ENCODE results near the gene JKAMP.

JKAMP gene

DNA sequence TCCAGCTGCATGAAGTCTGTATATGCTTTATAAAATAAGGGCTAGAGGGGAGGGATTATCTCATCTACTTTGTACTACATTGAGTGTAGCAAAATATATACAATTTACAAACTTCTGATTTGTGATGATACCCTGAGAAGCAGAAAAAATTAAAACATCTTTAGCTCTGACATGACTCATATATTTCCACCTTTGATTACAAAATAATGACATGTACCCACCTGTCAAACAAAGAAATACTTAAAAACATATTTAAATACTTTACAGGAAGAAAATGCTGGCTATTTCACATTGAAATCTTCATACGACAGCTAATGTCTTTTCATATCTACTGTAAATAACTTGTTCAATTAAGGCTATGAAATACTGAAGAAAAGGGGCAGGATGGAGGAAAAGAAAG lies 22.4 kb upstream of the JKAMP start:
- no peaks in the 10 kb centered on the region for H3K9me3 Mint-ChIP-seq

DNA sequence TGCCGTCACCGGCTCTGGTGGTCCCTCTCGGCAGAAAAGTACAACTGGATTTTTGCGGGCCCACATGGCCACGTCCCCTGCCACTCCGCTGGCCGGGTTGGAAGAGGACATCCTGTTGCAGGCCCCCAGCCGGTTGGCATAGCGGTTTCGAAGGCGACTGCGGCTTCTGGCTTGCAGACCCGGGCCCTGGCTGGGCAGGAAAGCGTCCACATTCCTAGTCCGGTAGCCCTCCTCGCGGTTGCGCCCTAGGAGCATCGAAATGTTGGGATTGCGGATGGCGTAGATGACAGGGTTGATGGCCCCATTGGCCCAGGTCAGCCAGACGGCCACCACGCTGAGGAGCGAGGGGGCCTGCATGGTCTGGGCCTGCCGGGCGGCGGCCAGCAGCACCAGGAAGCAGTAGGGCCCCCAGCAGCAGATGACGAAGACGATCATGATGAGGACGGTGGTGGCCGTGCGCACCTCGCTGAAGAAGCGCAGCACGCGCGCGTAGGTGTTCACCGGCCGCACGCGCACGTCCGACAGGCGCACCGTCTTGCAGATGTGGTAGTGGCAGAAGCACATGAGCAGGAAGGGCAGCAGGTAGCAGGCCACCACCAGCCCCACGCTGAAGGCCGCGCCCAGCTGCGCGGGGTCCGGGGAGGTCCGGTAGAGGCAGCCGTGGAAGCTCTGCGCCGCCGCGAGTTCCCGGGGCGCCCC lies 20.4 kb upstream of the JKAMP start:
- Mint-ChIP-seq H3K27me3 (no peaks in the 10 kb centered on the region), H3K27ac (ENCODE audit: low read depth) (peak overlapping the region; percentile 61)
- DNase-seq (ENCODE audit: low spot score in 2 of 2): no peak

More for the DNA sequence above, 22.4 kb upstream of the JKAMP start:
- no peak for ATAC-seq (replicated peaks; ENCODE audit: extremely low read depth, poor library complexity, severe bottlenecking)
- peaks cover 8% of the 10 kb centered on the region for H3K36me3 Mint-ChIP-seq (ENCODE audit: insufficient read depth)
- no peaks in the 10 kb centered on the region for H3K4me1 Mint-ChIP-seq
- H3K27ac Mint-ChIP-seq (ENCODE audit: low read depth): no peak overlapping the region
- H3K27me3 Mint-ChIP-seq: no peaks in the 10 kb centered on the region
- no peak overlapping the region for H3K4me3 Mint-ChIP-seq
- DNase-seq (ENCODE audit: low spot score in 2 of 2): no peak

DNA sequence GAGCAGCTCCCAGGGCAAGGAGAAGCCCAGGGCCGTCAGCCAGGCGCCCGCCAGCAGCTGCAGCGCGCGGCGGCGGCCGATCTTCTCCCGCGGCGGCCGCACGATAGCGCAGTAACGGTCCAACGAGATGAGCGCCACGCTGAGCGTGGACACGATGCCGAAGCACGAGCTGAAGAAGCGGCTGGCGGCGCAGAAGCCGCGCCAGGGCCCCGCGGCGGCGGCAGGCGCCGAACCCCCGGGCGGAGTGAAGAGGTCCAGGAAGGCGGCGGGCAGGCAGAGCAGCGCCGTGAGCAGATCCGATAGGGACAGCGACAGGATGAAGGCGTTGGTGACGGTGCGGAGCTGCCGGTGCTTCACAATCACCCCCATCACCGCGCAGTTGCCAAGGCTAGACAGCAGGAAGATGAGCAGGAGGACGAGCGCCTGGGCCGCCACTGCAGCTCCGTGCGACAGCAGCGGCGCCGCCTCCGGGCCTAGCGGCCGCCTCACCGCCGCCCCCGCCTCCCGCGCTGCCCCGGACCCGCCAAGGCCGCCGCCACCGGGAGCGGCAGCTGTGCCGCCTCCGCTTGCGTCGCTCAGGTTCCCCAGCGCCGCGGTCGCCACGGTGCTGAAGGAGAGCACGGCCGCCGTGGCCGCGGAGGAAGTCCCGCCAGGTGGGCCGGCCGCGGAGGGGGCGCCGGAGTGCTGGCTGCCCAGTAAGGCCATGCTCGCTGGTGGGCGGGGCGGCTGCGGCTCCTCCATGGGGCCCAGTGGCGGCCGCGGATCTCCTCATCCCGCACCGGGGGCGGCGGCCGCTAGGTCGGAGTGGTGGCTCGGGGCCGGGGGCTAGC lies 19.6 kb upstream of the JKAMP start:
- ATAC-seq (replicated peaks; ENCODE audit: extremely low read depth, poor library complexity, severe bottlenecking): peak; percentile 75
- Mint-ChIP-seq H3K27ac (ENCODE audit: low read depth) (peak overlapping the region; percentile 61), H3K4me3 (peak overlapping the region; percentile 82)

More for the DNA sequence above, 20.4 kb upstream of the JKAMP start:
- no peaks in the 10 kb centered on the region for H3K4me1 Mint-ChIP-seq
- H3K36me3 Mint-ChIP-seq (ENCODE audit: insufficient read depth): peaks cover 8% of the 10 kb centered on the region
- H3K9me3 Mint-ChIP-seq: no peaks in the 10 kb centered on the region
- H3K4me3 Mint-ChIP-seq: peak overlapping the region; percentile 82
- ATAC-seq (replicated peaks; ENCODE audit: extremely low read depth, poor library complexity, severe bottlenecking): no peak

GRCh38 chr14:59465316-59466135 lies 18.8 kb upstream of the JKAMP start, which contains the start of gene GPR135:
Gene GPR135 (minus strand): TSS chr14:59465380. CDS start chr14:59465226, 154 bp downstream.
- Mint-ChIP-seq H3K27ac (ENCODE audit: low read depth) (peak within 1 kb of the TSS; percentile 61), H3K4me1 (no peaks in the 10 kb centered on the region), H3K4me3 (peak within 1 kb of the TSS; percentile 82), H3K36me3 (ENCODE audit: insufficient read depth) (peaks cover 8% of the 10 kb centered on the region), H3K9me3 (no peaks in the 10 kb centered on the region), H3K27me3 (no peaks in the 10 kb centered on the region)
- DNase-seq (ENCODE audit: low spot score in 2 of 2) (peak in 1 of 2 donors; percentile 35), ATAC-seq (replicated peaks; ENCODE audit: extremely low read depth, poor library complexity, severe bottlenecking) (peak; percentile 48)

More for the DNA sequence above, 19.6 kb upstream of the JKAMP start:
- Mint-ChIP-seq H3K9me3 (no peaks in the 10 kb centered on the region), H3K36me3 (ENCODE audit: insufficient read depth) (peaks cover 8% of the 10 kb centered on the region), H3K4me1 (no peaks in the 10 kb centered on the region), H3K27me3 (no peaks in the 10 kb centered on the region)
- DNase-seq (ENCODE audit: low spot score in 2 of 2): peak; percentile 33 to 49

- Mint-ChIP-seq H3K4me3 (no peak overlapping the region), H3K4me1 (no peaks in the 10 kb centered on the region), H3K27me3 (no peaks in the 10 kb centered on the region), H3K9me3 (no peaks in the 10 kb centered on the region), H3K36me3 (ENCODE audit: insufficient read depth) (peaks cover 8% of the 10 kb centered on the region), H3K27ac (ENCODE audit: low read depth) (no peak overlapping the region)
- DNase-seq (ENCODE audit: low spot score in 2 of 2) (no peak), ATAC-seq (replicated peaks; ENCODE audit: extremely low read depth, poor library complexity, severe bottlenecking) (no peak)
These were observed 10.1 kb upstream of the JKAMP start for GRCh38 chr14:59474172-59474571.

DNA sequence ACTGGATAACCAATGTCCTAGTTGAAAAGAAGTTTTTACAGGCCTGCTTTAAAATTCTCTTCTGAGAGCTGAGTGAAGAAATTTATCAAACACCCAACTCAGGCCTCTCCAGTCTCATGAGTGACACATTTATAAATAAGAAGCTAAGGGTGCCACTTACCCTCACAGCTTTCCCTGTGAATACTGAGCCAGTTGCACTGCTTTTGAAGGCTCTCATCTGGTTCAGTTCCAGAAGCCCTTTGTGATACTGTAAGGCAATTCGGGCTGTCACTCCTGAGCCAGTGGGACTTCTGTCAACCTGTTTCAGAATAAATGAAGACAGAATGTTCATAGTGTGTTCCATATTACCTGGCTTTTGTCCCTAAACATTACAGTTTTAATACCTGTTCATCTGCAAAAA lies 8.6 kb upstream of the JKAMP start:
- Mint-ChIP-seq H3K27ac (ENCODE audit: low read depth) (no peak overlapping the region), H3K4me3 (no peak overlapping the region)

DNA sequence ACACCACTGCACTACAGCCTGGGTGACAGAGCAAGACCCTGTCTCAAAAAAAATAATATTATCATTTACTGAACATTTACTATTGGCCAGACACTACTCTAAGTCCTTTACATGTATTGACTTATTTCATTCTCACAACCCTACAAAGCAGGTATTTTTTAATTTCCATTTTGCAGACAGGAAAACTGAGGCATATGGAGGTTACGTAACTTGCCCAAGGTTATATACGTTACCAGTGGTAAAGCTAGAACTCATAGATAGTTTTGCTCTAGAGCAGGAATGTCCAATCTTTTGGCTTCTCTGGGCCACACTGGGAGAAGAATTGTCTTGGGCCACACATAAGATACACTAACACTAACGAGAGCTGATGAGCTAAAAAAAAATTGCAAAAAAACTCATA lies 5.8 kb upstream of the JKAMP start:
- H3K27ac Mint-ChIP-seq (ENCODE audit: low read depth): no peak overlapping the region
- H3K4me3 Mint-ChIP-seq: no peak overlapping the region
- peaks cover 2% of the 10 kb centered on the region for H3K36me3 Mint-ChIP-seq (ENCODE audit: insufficient read depth)
- peaks cover 34% of the 10 kb centered on the region for H3K4me1 Mint-ChIP-seq
- DNase-seq (ENCODE audit: low spot score in 2 of 2) (no peak), ATAC-seq (replicated peaks; ENCODE audit: extremely low read depth, poor library complexity, severe bottlenecking) (no peak)
- no peaks in the 10 kb centered on the region for H3K9me3 Mint-ChIP-seq
- H3K27me3 Mint-ChIP-seq: no peaks in the 10 kb centered on the region

More for the DNA sequence above, 8.6 kb upstream of the JKAMP start:
- H3K36me3 Mint-ChIP-seq (ENCODE audit: insufficient read depth): peaks cover 8% of the 10 kb centered on the region
- no peaks in the 10 kb centered on the region for H3K9me3 Mint-ChIP-seq
- peaks cover 8% of the 10 kb centered on the region for H3K4me1 Mint-ChIP-seq
- ATAC-seq (replicated peaks; ENCODE audit: extremely low read depth, poor library complexity, severe bottlenecking) (no peak), DNase-seq (ENCODE audit: low spot score in 2 of 2) (no peak)
- H3K27me3 Mint-ChIP-seq: no peaks in the 10 kb centered on the region

DNA sequence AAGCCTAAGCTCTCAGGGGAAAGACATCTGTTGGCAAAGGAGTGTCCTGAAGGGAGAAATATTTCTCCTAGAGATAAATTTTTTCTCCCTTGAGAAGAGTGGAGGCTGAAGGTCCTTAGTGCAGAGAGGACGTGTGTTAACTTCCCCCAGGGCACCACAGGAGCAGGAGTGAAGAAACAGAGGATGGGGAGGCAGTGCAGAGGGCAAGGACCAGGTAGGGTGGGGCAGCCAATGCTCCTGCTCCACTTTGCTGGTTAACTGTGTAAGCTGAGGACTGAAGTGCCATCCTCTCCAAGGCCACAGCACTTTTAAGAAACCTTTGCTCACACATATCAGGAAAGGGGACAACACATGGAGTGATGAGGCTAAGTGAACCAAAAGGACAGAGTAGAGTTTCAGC lies 4.2 kb upstream of the JKAMP start:
- H3K27ac Mint-ChIP-seq (ENCODE audit: low read depth): no peak overlapping the region
- ATAC-seq (replicated peaks; ENCODE audit: extremely low read depth, poor library complexity, severe bottlenecking) (no peak), DNase-seq (ENCODE audit: low spot score in 2 of 2) (no peak)
- H3K36me3 Mint-ChIP-seq (ENCODE audit: insufficient read depth): peaks cover 7% of the 10 kb centered on the region
- H3K9me3 Mint-ChIP-seq: no peaks in the 10 kb centered on the region
- peaks cover 37% of the 10 kb centered on the region for H3K4me1 Mint-ChIP-seq
- no peak overlapping the region for H3K4me3 Mint-ChIP-seq
- no peaks in the 10 kb centered on the region for H3K27me3 Mint-ChIP-seq

GRCh38 chr14:59481407-59481806 lies 2.9 kb upstream of the JKAMP start:
- no peak overlapping the region for H3K27ac Mint-ChIP-seq (ENCODE audit: low read depth)
- peaks cover 7% of the 10 kb centered on the region for H3K36me3 Mint-ChIP-seq (ENCODE audit: insufficient read depth)
- H3K4me3 Mint-ChIP-seq: no peak overlapping the region
- no peaks in the 10 kb centered on the region for H3K27me3 Mint-ChIP-seq
- DNase-seq (ENCODE audit: low spot score in 2 of 2) (no peak), ATAC-seq (replicated peaks; ENCODE audit: extremely low read depth, poor library complexity, severe bottlenecking) (no peak)
- peaks cover 40% of the 10 kb centered on the region for H3K4me1 Mint-ChIP-seq
- H3K9me3 Mint-ChIP-seq: no peaks in the 10 kb centered on the region

- Mint-ChIP-seq H3K4me3 (peak overlapping the region; percentile 88), H3K27me3 (no peaks in the 10 kb centered on the region), H3K4me1 (peaks cover 40% of the 10 kb centered on the region), H3K36me3 (ENCODE audit: insufficient read depth) (peaks cover 7% of the 10 kb centered on the region), H3K9me3 (no peaks in the 10 kb centered on the region), H3K27ac (ENCODE audit: low read depth) (no peak overlapping the region)
- ATAC-seq (replicated peaks; ENCODE audit: extremely low read depth, poor library complexity, severe bottlenecking) (no peak), DNase-seq (ENCODE audit: low spot score in 2 of 2) (no peak)
These were observed 2.3 kb upstream of the JKAMP start for GRCh38 chr14:59481871-59482540.

- peaks cover 40% of the 10 kb centered on the region for H3K4me1 Mint-ChIP-seq
- no peaks in the 10 kb centered on the region for H3K9me3 Mint-ChIP-seq
- ATAC-seq (replicated peaks; ENCODE audit: extremely low read depth, poor library complexity, severe bottlenecking) (no peak), DNase-seq (ENCODE audit: low spot score in 2 of 2) (no peak)
- H3K36me3 Mint-ChIP-seq (ENCODE audit: insufficient read depth): peaks cover 7% of the 10 kb centered on the region
- peak overlapping the region; percentile 88 for H3K4me3 Mint-ChIP-seq
- peak overlapping the region; percentile 41 for H3K27ac Mint-ChIP-seq (ENCODE audit: low read depth)
- no peaks in the 10 kb centered on the region for H3K27me3 Mint-ChIP-seq
These were observed 1.6 kb upstream of the JKAMP start for GRCh38 chr14:59482541-59483331.

All from central memory CD8-positive, alpha-beta T cell (primary cell).